ENCODE data around the gene VOPP1.
"Not testable (repeated sequence)": the region's sequence is repeated elsewhere in the genome, so short reads cannot be mapped to it uniquely, and the experiment has no call there.

The VOPP1 gene

DNA sequence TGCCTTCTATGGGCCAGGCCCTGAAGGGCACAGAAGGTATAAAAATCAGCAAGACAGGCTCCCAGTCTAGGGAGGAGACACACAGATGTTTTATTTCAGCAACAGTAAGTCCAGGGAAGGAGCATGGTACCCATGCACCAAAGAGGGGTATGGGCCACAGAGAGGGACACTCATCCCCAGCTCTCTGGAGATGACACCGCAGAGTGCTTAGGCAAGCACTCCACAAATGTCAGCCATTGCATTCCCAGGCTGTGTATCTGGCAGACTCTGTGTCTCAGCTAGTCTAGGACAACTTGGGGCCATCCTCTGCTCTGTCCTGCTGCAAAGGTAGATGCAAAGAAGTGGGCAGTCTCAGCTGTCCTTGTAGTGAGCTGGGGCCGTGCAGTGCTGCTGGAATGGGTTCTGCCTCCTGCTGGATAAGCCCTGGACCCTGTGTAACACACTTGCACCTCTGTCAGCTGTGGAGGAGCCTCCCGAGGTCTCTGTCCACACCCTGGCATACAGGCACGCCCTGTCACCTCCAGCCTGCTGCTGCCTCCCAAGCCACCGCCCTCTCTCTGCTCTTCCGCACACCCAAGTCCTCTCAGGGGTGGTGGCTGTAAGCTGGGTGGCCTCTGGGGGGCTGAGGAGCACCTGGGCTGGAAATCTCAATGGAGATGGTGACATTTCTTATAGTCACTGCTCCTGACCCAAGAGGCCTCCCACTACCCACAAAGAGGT, 57.6 kb downstream of the VOPP1 start:
- Histone ChIP-seq H3K9ac (ENCODE audit: low read depth in 1 of 2, low read length in 2 of 2) (no peak overlapping the region), H3K4me1 (ENCODE audit: control insufficient read depth in 1 of 2, insufficient read depth in 2 of 2, low read length in 2 of 2) (peaks cover 0 to 11% of the 10 kb centered on the region in 2 donors), H3K4me3 (ENCODE audit: low read depth in 1 of 2, low read length in 2 of 2) (no peak overlapping the region)

DNA sequence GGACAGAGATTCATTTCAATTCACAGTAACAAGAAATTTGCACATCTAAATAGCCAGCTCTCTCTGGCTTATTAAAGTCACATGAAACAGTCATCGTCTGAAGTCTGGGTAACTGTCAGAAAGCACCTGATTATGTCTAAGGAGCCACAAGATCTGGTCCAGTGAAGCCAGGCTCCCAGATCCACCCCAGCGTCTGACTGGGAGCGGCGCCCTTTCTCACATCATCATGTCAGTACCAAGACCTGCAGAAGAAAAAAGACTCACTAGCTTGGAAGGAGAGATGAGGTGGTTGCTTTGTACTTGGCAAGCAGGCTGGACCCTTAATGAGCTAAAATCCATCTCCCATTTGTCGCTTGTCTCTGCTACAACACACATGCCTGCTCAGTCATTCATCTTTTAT, 58.4 kb downstream of the VOPP1 start:
- peaks cover 13 to 47% of the 10 kb centered on the region in 2 donors for H3K36me3 ChIP-seq (ENCODE audit: control insufficient read depth in 1 of 2, insufficient read depth in 2 of 2, low read length in 2 of 2)
- no peak overlapping the region for H3K4me3 ChIP-seq (ENCODE audit: low read depth in 1 of 2, low read length in 2 of 2)
- H3K9ac ChIP-seq (ENCODE audit: low read depth in 1 of 2, low read length in 2 of 2), result no peak overlapping the region
- H3K27ac ChIP-seq (ENCODE audit: low read depth, low read length), result no peak overlapping the region
- H3K4me1 ChIP-seq (ENCODE audit: control insufficient read depth in 1 of 2, insufficient read depth in 2 of 2, low read length in 2 of 2), result peaks cover 0 to 11% of the 10 kb centered on the region in 2 donors
- no peaks in the 10 kb centered on the region for H3K27me3 ChIP-seq (ENCODE audit: control insufficient read depth in 1 of 2, insufficient read depth in 2 of 2, low read length in 2 of 2)
- no peaks in the 10 kb centered on the region for H3K9me3 ChIP-seq (ENCODE audit: control insufficient read depth in 1 of 2, low read length in 2 of 2)

More for the DNA sequence above, 57.6 kb downstream of the VOPP1 start:
- H3K36me3 ChIP-seq (ENCODE audit: control insufficient read depth in 1 of 2, insufficient read depth in 2 of 2, low read length in 2 of 2), result peaks cover 13 to 54% of the 10 kb centered on the region in 2 donors
- H3K27ac ChIP-seq (ENCODE audit: low read depth, low read length), result no peak overlapping the region
- H3K27me3 ChIP-seq (ENCODE audit: control insufficient read depth in 1 of 2, insufficient read depth in 2 of 2, low read length in 2 of 2), result no peaks in the 10 kb centered on the region
- H3K9me3 ChIP-seq (ENCODE audit: control insufficient read depth in 1 of 2, low read length in 2 of 2), result no peaks in the 10 kb centered on the region

DNA sequence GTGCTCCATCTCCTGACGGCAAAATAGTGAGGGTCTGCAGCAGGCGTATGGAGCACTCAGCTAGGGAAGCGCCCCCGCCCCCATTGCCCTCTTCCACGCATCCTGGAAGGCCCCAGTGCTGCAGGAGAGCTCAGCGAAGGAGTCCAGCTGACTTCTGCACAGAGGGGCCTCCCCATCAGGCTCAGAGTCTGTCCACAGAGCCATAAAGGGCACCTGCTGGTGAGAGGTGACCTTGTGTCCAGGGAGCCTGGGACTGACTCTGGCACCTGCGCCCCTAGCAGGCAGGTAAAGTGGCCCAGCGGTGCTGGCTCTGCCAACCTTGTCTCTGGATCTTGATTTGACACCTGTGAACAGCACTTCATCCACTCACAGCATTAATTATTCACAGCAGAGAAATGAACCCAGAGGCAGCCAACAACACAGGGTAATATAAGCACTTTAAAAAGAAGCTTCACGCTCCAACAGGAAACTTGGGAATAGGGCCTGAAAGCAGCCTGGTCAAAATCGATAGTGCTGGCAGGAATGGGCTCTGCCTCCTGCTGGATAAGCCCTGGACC, 59.6 kb downstream of the VOPP1 start:
- H3K27me3 ChIP-seq (ENCODE audit: control insufficient read depth in 1 of 2, insufficient read depth in 2 of 2, low read length in 2 of 2), result no peaks in the 10 kb centered on the region
- H3K27ac ChIP-seq (ENCODE audit: low read depth, low read length), result no peak overlapping the region
- H3K4me3 ChIP-seq (ENCODE audit: low read depth in 1 of 2, low read length in 2 of 2), result no peak overlapping the region
- peaks cover 0 to 15% of the 10 kb centered on the region in 2 donors for H3K4me1 ChIP-seq (ENCODE audit: control insufficient read depth in 1 of 2, insufficient read depth in 2 of 2, low read length in 2 of 2)
- H3K36me3 ChIP-seq (ENCODE audit: control insufficient read depth in 1 of 2, insufficient read depth in 2 of 2, low read length in 2 of 2), result peaks cover 6 to 37% of the 10 kb centered on the region in 2 donors
- no peaks in the 10 kb centered on the region for H3K9me3 ChIP-seq (ENCODE audit: control insufficient read depth in 1 of 2, low read length in 2 of 2)
- H3K9ac ChIP-seq (ENCODE audit: low read depth in 1 of 2, low read length in 2 of 2), result no peak overlapping the region

DNA sequence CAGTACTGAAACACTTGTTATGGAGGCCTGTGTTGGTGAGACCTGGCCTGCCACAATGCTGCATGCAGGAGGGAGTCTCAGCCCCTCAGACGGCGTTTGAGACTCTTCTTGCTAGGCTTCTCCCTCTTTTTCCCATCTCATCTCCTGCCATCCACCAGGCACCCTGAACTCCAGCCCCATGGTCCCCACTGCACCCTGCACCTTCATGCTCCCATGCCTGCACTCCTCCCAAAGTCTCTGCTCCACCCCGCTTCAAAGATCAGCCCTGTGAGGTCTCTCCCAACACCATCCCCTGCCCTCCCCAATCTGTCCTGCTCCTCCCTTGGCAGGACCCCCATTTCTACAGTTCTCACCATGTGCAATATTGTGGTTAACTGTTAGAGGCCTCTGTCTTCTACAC, 61.7 kb downstream of the VOPP1 start:
- Histone ChIP-seq H3K36me3 (ENCODE audit: control insufficient read depth in 1 of 2, insufficient read depth in 2 of 2, low read length in 2 of 2) (peaks cover 3 to 31% of the 10 kb centered on the region in 2 donors), H3K27me3 (ENCODE audit: control insufficient read depth in 1 of 2, insufficient read depth in 2 of 2, low read length in 2 of 2) (no peaks in the 10 kb centered on the region), H3K4me3 (ENCODE audit: low read depth in 1 of 2, low read length in 2 of 2) (no peak overlapping the region), H3K27ac (ENCODE audit: low read depth, low read length) (no peak overlapping the region), H3K4me1 (ENCODE audit: control insufficient read depth in 1 of 2, insufficient read depth in 2 of 2, low read length in 2 of 2) (peaks cover 0 to 10% of the 10 kb centered on the region in 2 donors), H3K9me3 (ENCODE audit: control insufficient read depth in 1 of 2, low read length in 2 of 2) (no peaks in the 10 kb centered on the region), H3K9ac (ENCODE audit: low read depth in 1 of 2, low read length in 2 of 2) (no peak overlapping the region)

DNA sequence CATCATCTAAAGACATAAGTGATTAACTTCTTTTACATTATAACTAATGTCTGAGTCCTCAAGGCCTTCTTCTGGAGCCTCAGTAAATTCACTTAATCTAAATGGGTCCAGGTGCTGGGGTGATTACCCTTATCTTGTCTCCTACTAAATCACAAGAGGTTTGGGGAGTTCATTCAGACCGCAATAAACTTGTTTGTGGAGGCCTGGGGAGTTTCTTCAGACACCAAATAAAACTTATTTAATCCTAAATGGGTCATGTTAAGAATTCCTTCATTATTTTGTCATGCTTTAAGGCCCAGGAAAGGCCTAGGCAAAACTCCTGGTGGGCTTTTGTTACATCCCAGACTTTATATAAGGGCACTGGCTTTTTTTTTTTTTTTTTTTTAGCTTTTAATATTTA, 62.1 kb downstream of the VOPP1 start:
- H3K27ac ChIP-seq (ENCODE audit: low read depth, low read length); H3K4me3 ChIP-seq (ENCODE audit: low read depth in 1 of 2, low read length in 2 of 2); H3K27me3 ChIP-seq (ENCODE audit: control insufficient read depth in 1 of 2, insufficient read depth in 2 of 2, low read length in 2 of 2); H3K9me3 ChIP-seq (ENCODE audit: control insufficient read depth in 1 of 2, low read length in 2 of 2); H3K9ac ChIP-seq (ENCODE audit: low read depth in 1 of 2, low read length in 2 of 2); H3K4me1 ChIP-seq (ENCODE audit: control insufficient read depth in 1 of 2, insufficient read depth in 2 of 2, low read length in 2 of 2): not testable (repeated sequence)
- peaks cover 0 to 27% of the 10 kb centered on the region in 2 donors for H3K36me3 ChIP-seq (ENCODE audit: control insufficient read depth in 1 of 2, insufficient read depth in 2 of 2, low read length in 2 of 2)

DNA sequence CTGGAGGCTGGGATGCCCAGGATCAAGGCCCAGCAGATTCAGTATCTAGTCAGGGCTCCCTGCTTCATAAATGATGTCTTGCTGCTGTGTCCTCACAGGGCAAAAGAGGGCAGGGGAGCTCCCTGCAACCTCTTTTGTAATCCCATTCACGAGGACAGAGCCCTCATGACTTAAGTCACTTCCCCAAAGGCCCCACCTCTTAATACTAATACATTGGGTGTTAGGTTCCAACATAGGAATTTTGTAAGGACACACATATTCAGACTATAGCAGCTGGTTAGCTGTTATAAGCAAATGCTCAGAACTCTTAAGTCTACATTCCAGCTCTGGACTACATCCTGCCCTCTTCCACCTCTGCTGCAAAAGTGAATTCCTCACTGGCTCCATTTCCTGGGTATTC, 63.0 kb downstream of the VOPP1 start:
- H3K27me3 ChIP-seq (ENCODE audit: control insufficient read depth in 1 of 2, insufficient read depth in 2 of 2, low read length in 2 of 2), result no peaks in the 10 kb centered on the region
- H3K36me3 ChIP-seq (ENCODE audit: control insufficient read depth in 1 of 2, insufficient read depth in 2 of 2, low read length in 2 of 2), result peaks cover 0 to 22% of the 10 kb centered on the region in 2 donors
- H3K9me3 ChIP-seq (ENCODE audit: control insufficient read depth in 1 of 2, low read length in 2 of 2), result no peaks in the 10 kb centered on the region
- no peak overlapping the region for H3K27ac ChIP-seq (ENCODE audit: low read depth, low read length)
- H3K4me3 ChIP-seq (ENCODE audit: low read depth in 1 of 2, low read length in 2 of 2), result no peak overlapping the region
- H3K4me1 ChIP-seq (ENCODE audit: control insufficient read depth in 1 of 2, insufficient read depth in 2 of 2, low read length in 2 of 2), result peaks cover 7% of the 10 kb centered on the region in 2 donors
- no peak overlapping the region for H3K9ac ChIP-seq (ENCODE audit: low read depth in 1 of 2, low read length in 2 of 2)

DNA sequence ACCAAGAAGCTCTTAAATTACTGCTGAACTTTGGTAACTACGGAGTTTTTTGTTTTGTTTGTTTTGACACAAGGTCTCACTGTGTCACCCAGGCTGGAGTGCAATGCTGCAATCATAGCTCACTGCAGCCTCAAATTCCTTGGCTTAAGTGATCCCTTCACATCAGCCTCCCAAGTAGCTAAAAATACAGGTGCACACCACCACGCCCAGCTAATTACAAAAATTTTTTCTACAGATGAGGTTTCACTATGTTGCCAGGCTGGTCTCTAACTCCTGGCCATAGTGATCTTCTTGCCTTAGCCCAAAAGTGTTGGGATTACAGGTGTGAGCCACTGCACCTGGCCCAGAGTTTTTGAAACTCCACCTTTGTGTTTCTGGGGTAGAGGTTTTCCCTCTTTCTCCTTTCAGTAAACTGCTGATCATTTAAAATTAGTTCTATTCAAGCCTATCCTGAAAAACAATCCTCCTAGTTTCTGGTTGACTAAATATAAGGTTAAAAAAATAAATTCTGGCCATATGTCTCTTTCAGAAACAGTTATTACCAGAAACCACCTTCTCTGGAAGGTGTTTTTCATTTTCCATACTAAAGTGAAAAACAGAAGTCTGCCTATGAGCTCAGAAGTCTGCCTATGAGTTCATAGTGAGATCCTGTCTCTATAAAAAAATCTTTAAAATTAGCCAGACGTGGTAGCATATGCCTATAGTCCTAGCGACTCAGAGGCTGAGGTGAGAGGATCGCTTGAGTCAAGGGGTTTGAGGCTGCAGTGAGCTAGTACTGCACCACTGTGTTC, 63.9 kb downstream of the VOPP1 start:
- Histone ChIP-seq H3K4me1 (ENCODE audit: control insufficient read depth in 1 of 2, insufficient read depth in 2 of 2, low read length in 2 of 2) (peaks cover 8 to 12% of the 10 kb centered on the region in 2 donors), H3K27ac (ENCODE audit: low read depth, low read length) (no peak overlapping the region), H3K36me3 (ENCODE audit: control insufficient read depth in 1 of 2, insufficient read depth in 2 of 2, low read length in 2 of 2) (peaks cover 0 to 16% of the 10 kb centered on the region in 2 donors)

DNA sequence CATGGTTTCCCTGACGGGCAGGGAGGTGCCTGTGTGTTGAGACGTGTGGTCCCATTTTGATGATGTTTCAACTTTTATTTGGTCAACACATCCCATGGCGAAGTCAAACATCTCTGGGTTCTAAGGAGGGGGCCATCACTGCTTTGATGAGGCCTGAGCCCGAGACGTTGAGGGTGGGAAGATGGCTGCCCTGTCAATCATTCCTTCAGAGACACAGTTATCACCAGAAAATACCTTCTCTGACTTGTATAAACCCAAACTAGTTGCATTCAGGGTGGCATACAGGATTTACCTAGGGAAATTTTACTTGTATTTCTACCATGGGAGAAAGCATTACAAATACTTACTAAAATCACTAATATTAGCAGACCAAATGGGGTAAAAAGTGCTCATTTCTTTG, 64.6 kb downstream of the VOPP1 start:
- Histone ChIP-seq H3K27me3 (ENCODE audit: control insufficient read depth in 1 of 2, insufficient read depth in 2 of 2, low read length in 2 of 2) (no peaks in the 10 kb centered on the region), H3K36me3 (ENCODE audit: control insufficient read depth in 1 of 2, insufficient read depth in 2 of 2, low read length in 2 of 2) (peaks cover 0 to 11% of the 10 kb centered on the region in 2 donors), H3K9ac (ENCODE audit: low read depth in 1 of 2, low read length in 2 of 2) (no peak overlapping the region), H3K4me1 (ENCODE audit: control insufficient read depth in 1 of 2, insufficient read depth in 2 of 2, low read length in 2 of 2) (peaks cover 8 to 17% of the 10 kb centered on the region in 2 donors), H3K9me3 (ENCODE audit: control insufficient read depth in 1 of 2, low read length in 2 of 2) (no peaks in the 10 kb centered on the region), H3K27ac (ENCODE audit: low read depth, low read length) (no peak overlapping the region), H3K4me3 (ENCODE audit: low read depth in 1 of 2, low read length in 2 of 2) (no peak overlapping the region)

More for the DNA sequence above, 63.9 kb downstream of the VOPP1 start:
- Histone ChIP-seq H3K4me3 (ENCODE audit: low read depth in 1 of 2, low read length in 2 of 2) (no peak overlapping the region), H3K9me3 (ENCODE audit: control insufficient read depth in 1 of 2, low read length in 2 of 2) (no peaks in the 10 kb centered on the region), H3K9ac (ENCODE audit: low read depth in 1 of 2, low read length in 2 of 2) (no peak overlapping the region), H3K27me3 (ENCODE audit: control insufficient read depth in 1 of 2, insufficient read depth in 2 of 2, low read length in 2 of 2) (no peaks in the 10 kb centered on the region)

DNA sequence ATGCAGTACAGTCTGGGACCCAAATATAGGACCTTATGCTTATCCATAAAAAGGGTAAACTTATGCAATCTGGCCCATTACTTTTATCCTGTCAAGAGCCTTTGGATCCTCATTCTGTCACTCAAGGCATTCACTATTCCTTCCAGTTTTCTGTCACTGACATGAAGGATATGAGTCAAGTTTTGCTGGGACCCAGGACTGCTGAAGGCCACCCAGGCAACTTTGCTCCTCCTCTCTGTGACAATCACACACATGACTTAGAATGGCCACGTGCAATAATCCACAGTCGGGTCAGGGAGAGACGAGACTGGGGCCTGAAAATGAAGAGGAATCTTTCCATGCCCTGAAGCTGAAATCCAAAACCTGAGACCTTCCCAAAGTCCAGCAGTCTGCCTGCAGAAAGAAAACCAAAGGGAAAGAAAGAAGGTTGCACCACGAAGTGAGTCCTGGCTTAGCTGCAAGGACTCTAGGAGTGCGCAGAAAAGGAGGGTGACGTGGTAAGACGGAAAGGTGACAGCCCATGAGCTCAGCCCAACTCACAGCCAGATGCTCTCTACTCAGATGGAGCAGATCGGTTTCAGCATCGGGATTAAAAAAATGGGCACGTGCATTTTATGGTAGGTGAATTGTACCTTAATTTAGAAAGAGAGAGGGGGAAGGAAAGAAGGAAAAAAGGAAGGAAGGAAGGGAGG, 67.2 kb downstream of the VOPP1 start:
- Histone ChIP-seq H3K4me1 (ENCODE audit: control insufficient read depth in 1 of 2, insufficient read depth in 2 of 2, low read length in 2 of 2) (peaks cover 8 to 17% of the 10 kb centered on the region in 2 donors), H3K9me3 (ENCODE audit: control insufficient read depth in 1 of 2, low read length in 2 of 2) (no peaks in the 10 kb centered on the region), H3K9ac (ENCODE audit: low read depth in 1 of 2, low read length in 2 of 2) (no peak overlapping the region), H3K27me3 (ENCODE audit: control insufficient read depth in 1 of 2, insufficient read depth in 2 of 2, low read length in 2 of 2) (no peaks in the 10 kb centered on the region), H3K36me3 (ENCODE audit: control insufficient read depth in 1 of 2, insufficient read depth in 2 of 2, low read length in 2 of 2) (peaks cover 0 to 9% of the 10 kb centered on the region in 2 donors), H3K27ac (ENCODE audit: low read depth, low read length) (no peak overlapping the region), H3K4me3 (ENCODE audit: low read depth in 1 of 2, low read length in 2 of 2) (no peak overlapping the region)

All from duodenal mucosa (tissue), 2 donors.